ENCODE data around the gene RBM5. TPM values are rescaled to one million over a fixed set of nuclear protein-coding genes. Genes with fewer than 3 reads are reported as not detected.
A peak's percentile ranks its signal among the peaks of the same experiment; 100 is the strongest.

The RBM5 gene
- polyA plus RNA-seq, 6 donors from 2014 or later: 33.9 to 88.8 (median 37.7) TPM

- H3K27me3 Mint-ChIP-seq: peaks cover 0 to 55% (median 31%) of the 10 kb centered on the region in 3 donors
- no peaks in the 10 kb centered on the region for H3K9me3 Mint-ChIP-seq
- no peak for DNase-seq
- peak overlapping the region in 1 of 6 donors; percentile 66 for H3K27ac Mint-ChIP-seq
- ATAC-seq (ENCODE audit: low read depth in 2 of 2): no peak
- H3K4me1 Mint-ChIP-seq: peaks cover 4 to 10% (median 5%) of the 10 kb centered on the region in 3 donors
- no peaks in the 10 kb centered on the region for H3K36me3 Mint-ChIP-seq
- H3K4me3 Mint-ChIP-seq: peak overlapping the region in 1 of 8 donors; percentile 63
Measured at GRCh38 chr3:50137531-50137930, 48.8 kb downstream of the RBM5 start.

GRCh38 chr3:50138266-50139200 is 49.8 kb downstream of the RBM5 start:
- Mint-ChIP-seq H3K27ac (peak overlapping the region in 1 of 6 donors; percentile 12), H3K4me1 (peaks cover 4 to 10% (median 5%) of the 10 kb centered on the region in 3 donors), H3K4me3 (no peak overlapping the region), H3K36me3 (no peaks in the 10 kb centered on the region), H3K9me3 (no peaks in the 10 kb centered on the region), H3K27me3 (peaks cover 0 to 51% (median 31%) of the 10 kb centered on the region in 3 donors)
- ATAC-seq (ENCODE audit: low read depth in 2 of 2): no peak
- no peak for DNase-seq

GRCh38 chr3:50139308-50139707 is 50.6 kb downstream of the RBM5 start:
- DNase-seq: no peak
- H3K9me3 Mint-ChIP-seq: no peaks in the 10 kb centered on the region
- H3K27ac Mint-ChIP-seq: no peak overlapping the region
- no peak overlapping the region for H3K4me3 Mint-ChIP-seq
- peaks cover 0 to 45% (median 31%) of the 10 kb centered on the region in 3 donors for H3K27me3 Mint-ChIP-seq
- ATAC-seq (ENCODE audit: low read depth in 2 of 2): no peak
- peaks cover 4 to 10% (median 5%) of the 10 kb centered on the region in 3 donors for H3K4me1 Mint-ChIP-seq
- no peaks in the 10 kb centered on the region for H3K36me3 Mint-ChIP-seq

GRCh38 chr3:50139718-50140423 is 51.2 kb downstream of the RBM5 start:
- Mint-ChIP-seq H3K9me3 (no peaks in the 10 kb centered on the region), H3K4me1 (peaks cover 4 to 10% (median 5%) of the 10 kb centered on the region in 3 donors), H3K27ac (peak overlapping the region in 1 of 6 donors; percentile 74), H3K27me3 (peaks cover 0 to 39% (median 31%) of the 10 kb centered on the region in 3 donors), H3K36me3 (no peaks in the 10 kb centered on the region), H3K4me3 (no peak overlapping the region)
- ATAC-seq (ENCODE audit: low read depth in 2 of 2) (peak in 1 of 2 donors; percentile 13), DNase-seq (no peak)

GRCh38 chr3:50140990-50141389 is 52.3 kb downstream of the RBM5 start:
- Mint-ChIP-seq H3K9me3 (no peaks in the 10 kb centered on the region), H3K27ac (no peak overlapping the region), H3K4me1 (peaks cover 4 to 10% (median 5%) of the 10 kb centered on the region in 3 donors), H3K4me3 (no peak overlapping the region), H3K27me3 (peaks cover 0 to 38% (median 31%) of the 10 kb centered on the region in 3 donors), H3K36me3 (no peaks in the 10 kb centered on the region)
- DNase-seq (no peak), ATAC-seq (ENCODE audit: low read depth in 2 of 2) (no peak)

GRCh38 chr3:50146316-50146901 is 57.7 kb downstream of the RBM5 start:
- Mint-ChIP-seq H3K36me3 (no peaks in the 10 kb centered on the region), H3K4me3 (no peak overlapping the region), H3K27ac (no peak overlapping the region), H3K27me3 (peaks cover 4 to 27% (median 13%) of the 10 kb centered on the region in 3 donors), H3K9me3 (no peaks in the 10 kb centered on the region), H3K4me1 (no peaks in the 10 kb centered on the region)
- no peak for DNase-seq
- ATAC-seq (ENCODE audit: low read depth in 2 of 2): no peak

- Mint-ChIP-seq H3K27me3 (peaks cover 4 to 30% (median 10%) of the 10 kb centered on the region in 3 donors), H3K4me1 (no peaks in the 10 kb centered on the region), H3K9me3 (no peaks in the 10 kb centered on the region), H3K36me3 (no peaks in the 10 kb centered on the region), H3K27ac (no peak overlapping the region), H3K4me3 (no peak overlapping the region)
- no peak for DNase-seq
- no peak for ATAC-seq (ENCODE audit: low read depth in 2 of 2)
Measured at GRCh38 chr3:50147016-50147415, 58.3 kb downstream of the RBM5 start.

GRCh38 chr3:50147447-50147846 is 58.7 kb downstream of the RBM5 start:
- no peaks in the 10 kb centered on the region for H3K9me3 Mint-ChIP-seq
- ATAC-seq (ENCODE audit: low read depth in 2 of 2): no peak
- no peak for DNase-seq
- H3K27me3 Mint-ChIP-seq: peaks cover 7 to 26% (median 10%) of the 10 kb centered on the region in 3 donors
- no peaks in the 10 kb centered on the region for H3K36me3 Mint-ChIP-seq
- H3K4me1 Mint-ChIP-seq: no peaks in the 10 kb centered on the region
- H3K27ac Mint-ChIP-seq: no peak overlapping the region
- peak overlapping the region in 1 of 8 donors; percentile 52 for H3K4me3 Mint-ChIP-seq

- Mint-ChIP-seq H3K4me3 (no peak overlapping the region), H3K36me3 (no peaks in the 10 kb centered on the region), H3K27me3 (peaks cover 8 to 24% (median 10%) of the 10 kb centered on the region in 3 donors), H3K27ac (no peak overlapping the region), H3K4me1 (no peaks in the 10 kb centered on the region), H3K9me3 (no peaks in the 10 kb centered on the region)
- DNase-seq (no peak), ATAC-seq (ENCODE audit: low read depth in 2 of 2) (no peak)
Measured at GRCh38 chr3:50147861-50148260, 59.1 kb downstream of the RBM5 start.

- no peak for ATAC-seq (ENCODE audit: low read depth in 2 of 2)
- H3K4me3 Mint-ChIP-seq: peak overlapping the region in 1 of 8 donors; percentile 4
- no peak overlapping the region for H3K27ac Mint-ChIP-seq
- peaks cover 15 to 40% (median 27%) of the 10 kb centered on the region in 3 donors for H3K27me3 Mint-ChIP-seq
- no peaks in the 10 kb centered on the region for H3K9me3 Mint-ChIP-seq
- no peak for DNase-seq
- peaks cover 10 to 14% (median 11%) of the 10 kb centered on the region in 3 donors for H3K4me1 Mint-ChIP-seq
- H3K36me3 Mint-ChIP-seq: no peaks in the 10 kb centered on the region
Measured at GRCh38 chr3:50150404-50150750, 61.7 kb downstream of the RBM5 start.

GRCh38 chr3:50150863-50151686 is 62.4 kb downstream of the RBM5 start:
- Mint-ChIP-seq H3K27me3 (peaks cover 20 to 46% (median 32%) of the 10 kb centered on the region in 3 donors), H3K9me3 (no peaks in the 10 kb centered on the region), H3K27ac (no peak overlapping the region), H3K4me1 (peaks cover 15 to 20% (median 16%) of the 10 kb centered on the region in 3 donors), H3K36me3 (no peaks in the 10 kb centered on the region), H3K4me3 (no peak overlapping the region)
- DNase-seq (no peak), ATAC-seq (ENCODE audit: low read depth in 2 of 2) (no peak)

GRCh38 chr3:50151728-50152127 is 63.0 kb downstream of the RBM5 start:
- ATAC-seq (ENCODE audit: low read depth in 2 of 2): no peak
- no peaks in the 10 kb centered on the region for H3K9me3 Mint-ChIP-seq
- no peak overlapping the region for H3K4me3 Mint-ChIP-seq
- H3K27ac Mint-ChIP-seq: no peak overlapping the region
- peaks cover 15 to 21% (median 17%) of the 10 kb centered on the region in 3 donors for H3K4me1 Mint-ChIP-seq
- peaks cover 22 to 49% (median 39%) of the 10 kb centered on the region in 3 donors for H3K27me3 Mint-ChIP-seq
- no peak for DNase-seq
- H3K36me3 Mint-ChIP-seq: no peaks in the 10 kb centered on the region

Data from naive B cell (primary cell).